Endodermal cell (in vitro differentiated cells): ENCODE results near the gene PSD2. TPM values are rescaled to one million over a fixed set of nuclear protein-coding genes. Genes with fewer than 3 reads are reported as not detected.

Experiments
- DNase-seq: peaks from one replicate; pipeline ENCODE4 v3.0.0-alpha.2; 2017
- H3K27ac ChIP-seq: 2 replicates; pipeline ENCODE4 v1.5.1; 2013; ENCODE audit warnings: mild to moderate bottlenecking, low read depth, low read length, moderate library complexity
- H3K27me3 ChIP-seq: 2 replicates; pipeline ENCODE4 v1.6.1; 2013; ENCODE audit warnings: mild to moderate bottlenecking, low read length, moderate library complexity; ENCODE audit not compliant: insufficient read depth, control insufficient read depth, poor library complexity, severe bottlenecking
- H3K36me3 ChIP-seq: 2 replicates; pipeline ENCODE4 v1.7.0; 2013; ENCODE audit warnings: mild to moderate bottlenecking, low read length, moderate library complexity; ENCODE audit not compliant: control insufficient read depth, insufficient read depth
- H3K4me1 ChIP-seq: one replicate; pipeline ENCODE4 v1.7.0; 2013; ENCODE audit warnings: low read length; ENCODE audit not compliant: control insufficient read depth, insufficient read depth
- H3K4me3 ChIP-seq: 2 replicates; pipeline ENCODE4 v1.5.1; 2013; ENCODE audit warnings: mild to moderate bottlenecking, low read length, moderate library complexity
- H3K9ac ChIP-seq: 2 replicates; pipeline ENCODE4 v1.6.1; 2013; ENCODE audit warnings: mild to moderate bottlenecking, low read length, moderate library complexity; ENCODE audit not compliant: poor library complexity, severe bottlenecking; ENCODE audit errors: extremely low read depth
- H3K9me3 ChIP-seq: 2 replicates; pipeline ENCODE4 v1.6.1; 2013; ENCODE audit warnings: mild to moderate bottlenecking, low read length, moderate library complexity; ENCODE audit not compliant: control insufficient read depth
- H3K27ac Mint-ChIP-seq: 2 replicates; pipeline ENCODE4 v1.8.0; 2020; ENCODE audit warnings: mixed read lengths
- H3K27me3 Mint-ChIP-seq: 2 replicates; pipeline ENCODE4 v1.8.0; 2021; ENCODE audit warnings: mild to moderate bottlenecking, mixed read lengths; ENCODE audit not compliant: insufficient read depth
- H3K36me3 Mint-ChIP-seq: 2 replicates; pipeline ENCODE4 v1.8.0; 2020; ENCODE audit warnings: low read depth, mixed read lengths
- H3K4me1 Mint-ChIP-seq: 2 replicates; pipeline ENCODE4 v1.8.0; 2020; ENCODE audit warnings: mixed read lengths
- H3K4me3 Mint-ChIP-seq: 2 replicates; pipeline ENCODE4 v1.8.0; 2020; ENCODE audit warnings: mild to moderate bottlenecking, moderate library complexity, mixed read lengths
- H3K9me3 Mint-ChIP-seq: 2 replicates; pipeline ENCODE4 v1.8.0; 2020; ENCODE audit warnings: mild to moderate bottlenecking, mixed read lengths
- WGBS, 2 experiments: methylation state at CpG; one replicate each; pipeline versions ENCODE4 v1.1.5 to v1.1.7; 2013; ENCODE audit warnings: missing lambda C conversion rate in 2 of 2, mixed read lengths in 1 of 2; ENCODE audit not compliant: insufficient coverage in 1 of 2, insufficient read length in 1 of 2; 5-methylcytosine and 5-hydroxymethylcytosine counted together
- total RNA-seq, 2 donors: library from RNA; stranded (reverse); fragmentation: NEBNext Ultra II Directional in 1 of 2; extraction: Animal tissue kit (Norgen Biotek cat#: 25700) in 1 of 2; gene quantifications; 2 replicates in 1 of 2; 3 replicates in 1 of 2; pipeline ENCODE4 v1.2.1, GENCODE V29; 2021
- TF ChIP-seq, protein P1 (sequence below): fragments of 200-600 bp; sonication (generic); conservative IDR thresholded peaks from 2 replicates; pipeline ENCODE4 v1.5.0; 2021; ENCODE audit warnings: antibody characterized with exemption, mild to moderate bottlenecking

The PSD2 gene
- total RNA-seq, 2 donors from 2014 or later: 0.55 to 2.5 TPM

DNA sequence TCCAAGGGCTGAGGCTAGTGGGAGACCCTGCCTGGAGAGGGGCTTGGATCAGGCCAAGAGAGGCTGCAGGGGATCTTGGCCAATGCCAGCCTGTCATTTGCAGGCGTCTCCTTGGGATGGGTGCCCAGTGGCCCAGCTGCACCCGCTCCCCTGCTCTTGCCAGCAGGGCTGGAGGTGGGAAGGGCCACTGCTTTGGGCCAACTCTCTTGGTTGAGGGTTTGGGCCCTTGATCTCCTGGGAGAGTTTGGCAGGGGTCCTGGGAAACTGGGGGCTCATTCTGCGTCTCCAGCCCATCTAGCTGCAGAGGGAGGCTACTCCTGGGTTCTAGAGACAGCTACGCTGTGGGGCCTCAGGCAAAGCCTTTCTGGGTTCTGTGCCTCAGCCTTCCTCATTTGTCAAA, 10.5 kb downstream of the PSD2 start:
- WGBS, 2 experiments: 90 to 91% methylated on average over 2 to 4 of the region's 4 CpGs
- TF ChIP-seq, protein P1, sequence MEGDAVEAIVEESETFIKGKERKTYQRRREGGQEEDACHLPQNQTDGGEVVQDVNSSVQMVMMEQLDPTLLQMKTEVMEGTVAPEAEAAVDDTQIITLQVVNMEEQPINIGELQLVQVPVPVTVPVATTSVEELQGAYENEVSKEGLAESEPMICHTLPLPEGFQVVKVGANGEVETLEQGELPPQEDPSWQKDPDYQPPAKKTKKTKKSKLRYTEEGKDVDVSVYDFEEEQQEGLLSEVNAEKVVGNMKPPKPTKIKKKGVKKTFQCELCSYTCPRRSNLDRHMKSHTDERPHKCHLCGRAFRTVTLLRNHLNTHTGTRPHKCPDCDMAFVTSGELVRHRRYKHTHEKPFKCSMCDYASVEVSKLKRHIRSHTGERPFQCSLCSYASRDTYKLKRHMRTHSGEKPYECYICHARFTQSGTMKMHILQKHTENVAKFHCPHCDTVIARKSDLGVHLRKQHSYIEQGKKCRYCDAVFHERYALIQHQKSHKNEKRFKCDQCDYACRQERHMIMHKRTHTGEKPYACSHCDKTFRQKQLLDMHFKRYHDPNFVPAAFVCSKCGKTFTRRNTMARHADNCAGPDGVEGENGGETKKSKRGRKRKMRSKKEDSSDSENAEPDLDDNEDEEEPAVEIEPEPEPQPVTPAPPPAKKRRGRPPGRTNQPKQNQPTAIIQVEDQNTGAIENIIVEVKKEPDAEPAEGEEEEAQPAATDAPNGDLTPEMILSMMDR: no peak
- H3K9me3 Mint-ChIP-seq: no peaks in the 10 kb centered on the region
- peaks cover 42% of the 10 kb centered on the region for H3K27me3 Mint-ChIP-seq
- no peaks in the 10 kb centered on the region for H3K9me3 ChIP-seq
- no peak overlapping the region for H3K9ac ChIP-seq
- H3K4me1 ChIP-seq: no peaks in the 10 kb centered on the region
- no peaks in the 10 kb centered on the region for H3K36me3 Mint-ChIP-seq
- H3K4me3 ChIP-seq: no peak overlapping the region
- no peak overlapping the region for H3K27ac Mint-ChIP-seq
- no peaks in the 10 kb centered on the region for H3K4me1 Mint-ChIP-seq
- H3K4me3 Mint-ChIP-seq: no peak overlapping the region
- no peak for DNase-seq
- no peak overlapping the region for H3K27ac ChIP-seq
- H3K36me3 ChIP-seq: no peaks in the 10 kb centered on the region
- H3K27me3 ChIP-seq: peaks cover 48% of the 10 kb centered on the region

DNA sequence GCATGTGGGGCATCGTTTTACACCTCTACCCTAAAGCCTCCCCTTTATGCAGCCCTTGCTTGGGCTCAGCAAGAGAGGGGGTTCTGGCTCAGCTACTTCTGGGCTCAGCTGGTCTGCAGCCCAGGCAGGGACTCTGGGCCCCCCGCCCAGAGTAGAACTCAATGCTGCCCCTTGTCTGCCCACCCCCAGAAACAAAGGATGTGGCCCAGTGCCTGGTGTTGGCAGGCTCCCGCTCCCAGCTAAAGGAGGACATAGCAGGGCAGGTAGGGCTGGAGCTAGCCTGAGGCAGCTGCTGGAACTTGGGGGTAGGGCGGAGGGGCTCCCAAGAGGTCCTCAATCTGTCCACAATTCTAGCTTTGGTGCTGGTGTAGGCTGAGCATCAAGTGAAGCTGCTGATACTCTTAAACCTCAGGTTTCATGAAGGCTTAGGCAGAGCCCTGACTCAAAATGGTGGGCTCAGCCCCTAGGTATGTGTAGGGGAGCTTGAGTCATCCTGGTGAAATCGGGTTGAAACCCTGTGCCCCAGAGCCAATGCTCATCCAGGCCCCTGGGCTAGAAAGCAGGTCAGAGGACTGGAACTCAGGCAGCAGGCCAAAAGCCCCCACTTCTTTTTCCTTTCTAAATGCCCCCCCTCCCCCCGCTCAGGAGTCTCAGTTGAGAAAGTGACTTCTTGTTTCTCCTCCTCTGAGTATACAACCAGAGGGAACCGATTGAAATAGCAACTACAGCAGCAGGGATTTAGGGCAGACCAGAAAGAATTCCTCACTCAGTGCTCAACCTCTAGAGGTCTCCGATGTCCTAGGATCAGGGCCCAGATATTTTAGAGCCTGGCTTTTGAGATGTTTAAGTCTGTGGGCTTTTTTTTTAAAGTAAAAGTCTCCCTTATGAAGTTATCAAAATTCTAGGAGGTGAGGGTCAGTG, 11.4 kb downstream of the PSD2 start:
- H3K9me3 Mint-ChIP-seq: no peaks in the 10 kb centered on the region
- no peak for DNase-seq
- Histone ChIP-seq H3K27ac (no peak overlapping the region), H3K27me3 (peaks cover 39% of the 10 kb centered on the region), H3K9ac (no peak overlapping the region), H3K4me3 (no peak overlapping the region), H3K4me1 (no peaks in the 10 kb centered on the region), H3K9me3 (no peaks in the 10 kb centered on the region), H3K36me3 (no peaks in the 10 kb centered on the region)
- H3K4me1 Mint-ChIP-seq: no peaks in the 10 kb centered on the region
- no peak overlapping the region for H3K4me3 Mint-ChIP-seq
- TF ChIP-seq, protein P1: no peak
- H3K27ac Mint-ChIP-seq: no peak overlapping the region
- H3K36me3 Mint-ChIP-seq: no peaks in the 10 kb centered on the region
- H3K27me3 Mint-ChIP-seq: peaks cover 37% of the 10 kb centered on the region
- WGBS, 2 experiments: 64 to 70% methylated on average over 3 to 8 of the region's 8 CpGs

DNA sequence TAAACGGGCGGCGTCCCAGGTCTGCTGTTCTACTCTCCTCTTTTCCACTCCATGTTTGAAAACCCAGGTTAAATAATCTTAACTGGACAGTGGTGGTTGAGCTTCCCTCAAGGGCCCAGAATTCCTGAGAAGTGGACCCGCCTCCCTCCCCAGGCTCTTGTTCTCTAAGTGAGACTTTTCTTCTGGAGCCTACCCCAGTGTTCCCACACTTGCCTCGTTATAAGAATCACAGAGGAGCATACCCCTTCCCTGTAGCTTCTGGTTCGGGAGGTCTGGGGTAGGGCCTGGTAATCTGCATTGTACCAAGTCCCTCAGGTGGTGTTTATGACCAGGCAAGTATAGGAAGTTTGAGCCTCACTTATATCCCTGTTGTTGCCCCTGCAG, 12.0 kb downstream of the PSD2 start:
- no peaks in the 10 kb centered on the region for H3K9me3 ChIP-seq
- Mint-ChIP-seq H3K4me1 (no peaks in the 10 kb centered on the region), H3K27me3 (peaks cover 30% of the 10 kb centered on the region)

More for the DNA sequence above, 12.0 kb downstream of the PSD2 start:
- Mint-ChIP-seq H3K9me3 (no peaks in the 10 kb centered on the region), H3K4me3 (no peak overlapping the region), H3K27ac (no peak overlapping the region), H3K36me3 (no peaks in the 10 kb centered on the region)
- no peak overlapping the region for H3K4me3 ChIP-seq
- H3K4me1 ChIP-seq: no peaks in the 10 kb centered on the region
- WGBS, 2 experiments: 83 to 88% methylated on average over 1 to 6 of the region's 6 CpGs
- no peak overlapping the region for H3K9ac ChIP-seq
- TF ChIP-seq, protein P1: no peak
- H3K27me3 ChIP-seq: peaks cover 33% of the 10 kb centered on the region
- no peaks in the 10 kb centered on the region for H3K36me3 ChIP-seq
- H3K27ac ChIP-seq: no peak overlapping the region
- DNase-seq: no peak
